HG03064 (cell line): ENCODE measurements around the gene SLC28A3.

Experiments
- ATAC-seq: cut with Tn5 transposase; IDR thresholded peaks from one replicate; pipeline ENCODE4 v1.9.1; 2021; ENCODE audit warnings: low read depth; ENCODE audit not compliant: unreplicated experiment

Gene SLC28A3

GRCh38 chr9:84349671-84350070 is 9.1 kb upstream of the SLC28A3 start:
- ATAC-seq: no peak

GRCh38 chr9:84343111-84343521 is 2.6 kb upstream of the SLC28A3 start:
- no peak for ATAC-seq

- no peak for ATAC-seq
Observed at GRCh38 chr9:84339962-84340361, 596 bp downstream of the SLC28A3 start.

- no peak for ATAC-seq
Observed at GRCh38 chr9:84339503-84339902, 1.1 kb downstream of the SLC28A3 start.

GRCh38 chr9:84338792-84339191 is 1.8 kb downstream of the SLC28A3 start:
- ATAC-seq: no peak

GRCh38 chr9:84337252-84337651 is 3.3 kb downstream of the SLC28A3 start:
- no peak for ATAC-seq

GRCh38 chr9:84331119-84331809 is 9.3 kb downstream of the SLC28A3 start:
- ATAC-seq: no peak

- ATAC-seq: no peak
Observed at GRCh38 chr9:84330246-84330645, 10.3 kb downstream of the SLC28A3 start.

- ATAC-seq: no peak
Observed at GRCh38 chr9:84327184-84327583, 13.4 kb downstream of the SLC28A3 start.

- no peak for ATAC-seq
Observed at GRCh38 chr9:84325347-84325973, 15.1 kb downstream of the SLC28A3 start.

GRCh38 chr9:84324811-84325210 is 15.7 kb downstream of the SLC28A3 start:
- no peak for ATAC-seq

- ATAC-seq: no peak
Observed at GRCh38 chr9:84323858-84324257, 16.7 kb downstream of the SLC28A3 start.

- no peak for ATAC-seq
Observed at GRCh38 chr9:84322828-84323227, 17.7 kb downstream of the SLC28A3 start.

- no peak for ATAC-seq
Observed at GRCh38 chr9:84320231-84320630, 20.3 kb downstream of the SLC28A3 start.

GRCh38 chr9:84319632-84320031 is 20.9 kb downstream of the SLC28A3 start:
- ATAC-seq: no peak

- no peak for ATAC-seq
Observed at GRCh38 chr9:84318981-84319380, 21.6 kb downstream of the SLC28A3 start.

GRCh38 chr9:84317563-84317962 is 23.0 kb downstream of the SLC28A3 start:
- no peak for ATAC-seq

GRCh38 chr9:84315278-84315877 is 25.2 kb downstream of the SLC28A3 start:
- ATAC-seq: no peak

- ATAC-seq: no peak
Observed at GRCh38 chr9:84314306-84314705, 26.3 kb downstream of the SLC28A3 start.

GRCh38 chr9:84310883-84311282 is 29.7 kb downstream of the SLC28A3 start:
- no peak for ATAC-seq

GRCh38 chr9:84305497-84306131 is 34.9 kb downstream of the SLC28A3 start:
- no peak for ATAC-seq
